HG03575 (cell line): Measurements from ENCODE around the gene GNPAT.

Experiments
- ATAC-seq: cut with Tn5 transposase; IDR thresholded peaks from one replicate; pipeline ENCODE4 v1.9.1; 2021; ENCODE audit not compliant: unreplicated experiment, insufficient number of reproducible peaks, low FRiP score; ENCODE audit errors: extremely low read depth

The GNPAT gene

DNA sequence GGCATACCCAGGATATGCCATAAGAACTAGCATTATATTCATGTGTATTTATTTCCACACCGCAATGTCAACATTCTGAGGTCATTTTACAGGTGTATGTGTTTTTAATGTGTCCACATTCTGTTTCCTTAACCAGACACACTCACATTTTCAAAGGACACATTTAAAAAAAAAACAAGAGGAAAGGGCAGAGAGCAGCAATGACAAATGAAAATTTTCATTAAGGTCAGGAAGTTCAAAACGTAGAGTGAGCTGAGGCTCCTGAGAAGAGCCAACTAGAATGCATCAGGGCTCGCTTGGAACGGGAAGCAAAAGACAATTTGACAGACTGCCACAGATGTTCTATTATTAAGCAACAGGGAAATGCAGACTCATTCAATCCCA is 4.8 kb upstream of the GNPAT start:
- no peak for ATAC-seq

- no peak for ATAC-seq
Observed at GRCh38 chr1:231236938-231237337, 4.1 kb upstream of the GNPAT start.

- no peak for ATAC-seq
Observed at GRCh38 chr1:231238298-231238697, 2.7 kb upstream of the GNPAT start.

- ATAC-seq, result no peak
Observed at GRCh38 chr1:231240531-231240882, 505 bp upstream of the GNPAT start.

- ATAC-seq, result no peak
Observed at GRCh38 chr1:231241750-231242149, 738 bp downstream of the GNPAT start.

GRCh38 chr1:231242516-231243198 is 1.6 kb downstream of the GNPAT start:
- no peak for ATAC-seq

DNA sequence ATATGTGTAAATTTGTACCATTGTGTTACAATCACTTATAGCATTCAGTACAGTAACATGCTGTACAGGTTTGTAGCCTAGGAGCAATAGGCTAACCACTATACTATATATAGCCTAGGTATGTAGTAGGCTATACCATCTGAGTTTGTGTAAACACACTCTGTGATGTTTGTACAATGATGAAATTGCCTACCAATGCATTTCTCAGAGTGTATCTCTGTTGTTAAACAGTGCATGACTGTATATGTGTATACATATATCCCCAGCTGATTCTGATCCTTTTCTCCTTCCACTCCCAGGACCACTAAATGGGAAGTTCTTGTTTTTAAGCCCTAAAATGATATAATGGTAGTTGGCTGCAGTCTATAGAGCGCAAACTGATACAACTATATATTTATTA is 7.8 kb downstream of the GNPAT start:
- ATAC-seq, result no peak

- no peak for ATAC-seq
Observed at GRCh38 chr1:231252336-231252735, 11.3 kb downstream of the GNPAT start.

- ATAC-seq, result no peak
Observed at GRCh38 chr1:231260351-231260750, 19.3 kb downstream of the GNPAT start.

DNA sequence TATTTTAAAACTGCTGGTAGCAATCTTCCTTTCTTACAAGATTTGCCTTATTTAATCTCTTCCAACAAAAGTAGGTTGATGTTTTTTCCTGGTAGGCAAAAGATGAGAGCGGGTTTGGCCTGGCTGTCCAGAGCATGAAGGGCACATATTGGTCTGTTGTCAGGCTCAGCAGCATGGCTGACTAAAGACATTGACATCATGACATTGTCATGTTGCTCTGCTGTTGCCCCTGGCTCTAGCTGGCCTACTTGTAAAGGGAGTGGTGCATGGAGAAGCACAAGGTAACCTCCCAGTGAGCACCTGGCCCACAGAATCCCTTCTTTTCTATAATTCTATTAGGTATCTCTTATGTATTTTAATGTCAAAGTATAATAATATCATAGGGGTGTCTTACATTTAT is 23.6 kb downstream of the GNPAT start:
- ATAC-seq, result no peak

DNA sequence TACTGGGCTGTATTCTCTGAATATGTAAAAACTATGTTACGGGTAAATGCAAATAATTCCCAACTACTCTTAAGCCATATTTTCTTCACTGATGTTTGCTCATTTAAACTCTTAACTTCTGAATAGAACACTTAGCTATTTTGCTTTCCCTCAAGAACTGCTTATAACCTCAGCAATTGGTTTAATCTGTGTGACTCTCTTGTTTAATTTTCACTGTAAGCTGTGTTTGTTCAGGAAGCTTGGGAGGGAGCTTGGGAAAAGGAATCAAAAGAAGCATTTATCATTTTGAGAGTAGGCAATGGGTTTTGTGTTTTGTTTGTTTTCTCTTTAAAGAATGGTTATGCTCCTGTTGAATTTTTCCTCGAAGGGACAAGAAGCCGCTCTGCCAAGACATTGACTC is 24.4 kb downstream of the GNPAT start:
- ATAC-seq, result no peak

DNA sequence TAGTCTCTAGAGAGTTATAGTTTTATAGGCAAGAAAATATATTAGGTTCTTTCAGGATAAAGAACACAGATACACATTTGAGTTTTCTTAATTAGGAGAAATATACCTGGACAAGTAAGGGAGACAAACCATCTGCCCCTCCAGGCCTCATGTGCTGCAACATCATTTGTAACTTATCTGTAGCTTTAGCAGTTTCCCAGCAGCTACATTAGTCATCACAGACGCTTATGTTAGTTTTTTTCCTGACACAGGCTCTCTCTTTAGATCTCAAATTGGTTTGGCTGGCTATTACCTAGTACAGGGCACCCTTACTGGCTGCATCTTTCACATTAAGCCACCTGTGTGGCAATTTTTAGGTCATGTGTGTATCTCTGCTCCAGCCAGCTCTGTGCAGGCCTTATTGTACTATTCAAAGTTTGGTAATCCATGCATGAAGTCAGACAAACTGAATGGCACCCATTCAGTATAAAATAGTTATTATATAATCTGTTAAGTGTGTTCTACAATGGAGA is 25.9 kb downstream of the GNPAT start:
- ATAC-seq, result no peak

- ATAC-seq, result no peak
Observed at GRCh38 chr1:231272173-231272572, 31.2 kb downstream of the GNPAT start.

GRCh38 chr1:231272880-231273279 is 31.9 kb downstream of the GNPAT start:
- ATAC-seq, result no peak

GRCh38 chr1:231274119-231274825 is 33.3 kb downstream of the GNPAT start:
- ATAC-seq, result no peak

DNA sequence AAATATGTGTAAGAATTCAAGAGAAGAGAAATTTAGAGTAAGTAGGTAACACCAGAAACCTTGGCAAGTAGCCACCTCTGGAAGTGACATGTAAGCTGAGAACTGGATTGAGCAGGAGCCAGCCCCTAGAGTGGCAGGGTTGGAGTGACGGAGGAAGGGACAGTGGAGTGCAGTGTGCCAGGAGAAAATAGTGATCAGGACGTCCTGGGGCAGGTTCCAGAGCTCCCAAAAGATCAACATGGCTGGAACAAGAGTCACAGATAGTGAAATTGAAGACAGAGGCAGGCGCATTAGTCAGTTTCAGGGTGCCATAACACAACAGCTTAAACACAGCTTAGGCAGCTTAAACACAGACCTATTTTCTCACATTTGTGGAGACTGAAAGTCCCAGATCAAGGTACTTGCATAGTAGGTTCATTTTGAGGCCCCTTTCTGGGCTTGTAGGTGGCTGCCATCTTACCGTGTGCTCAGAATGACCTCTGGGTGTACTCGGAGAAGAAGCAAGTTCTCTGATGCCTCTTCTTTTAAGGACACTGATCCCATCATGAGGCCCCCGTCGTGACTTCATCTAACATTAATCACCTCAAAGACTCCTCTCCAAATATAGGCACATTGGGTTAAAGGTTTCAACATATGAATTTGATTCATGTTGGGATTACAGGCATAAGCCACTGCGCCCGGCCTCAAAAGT is 37.2 kb downstream of the GNPAT start:
- no peak for ATAC-seq

- no peak for ATAC-seq
Observed at GRCh38 chr1:231279081-231279480, 38.1 kb downstream of the GNPAT start.

DNA sequence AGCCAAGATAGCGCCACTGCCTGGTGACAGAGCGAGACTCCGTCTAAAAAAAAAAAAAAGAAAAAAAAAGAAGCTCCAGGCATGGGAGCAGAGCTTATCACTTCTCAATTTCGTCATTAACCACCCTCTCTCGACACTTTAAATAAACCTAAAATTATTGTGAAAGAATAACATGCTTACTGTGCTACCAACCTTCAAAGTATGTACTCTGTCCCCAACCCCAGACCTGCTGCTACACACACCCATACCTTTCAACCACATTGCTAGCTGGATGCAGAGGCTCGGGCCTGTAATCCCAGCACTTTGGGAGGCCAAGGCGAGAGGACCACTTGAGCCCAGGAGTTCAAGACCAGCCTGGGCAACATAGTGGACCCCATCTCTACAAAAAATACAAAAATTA is 38.7 kb downstream of the GNPAT start:
- no peak for ATAC-seq

DNA sequence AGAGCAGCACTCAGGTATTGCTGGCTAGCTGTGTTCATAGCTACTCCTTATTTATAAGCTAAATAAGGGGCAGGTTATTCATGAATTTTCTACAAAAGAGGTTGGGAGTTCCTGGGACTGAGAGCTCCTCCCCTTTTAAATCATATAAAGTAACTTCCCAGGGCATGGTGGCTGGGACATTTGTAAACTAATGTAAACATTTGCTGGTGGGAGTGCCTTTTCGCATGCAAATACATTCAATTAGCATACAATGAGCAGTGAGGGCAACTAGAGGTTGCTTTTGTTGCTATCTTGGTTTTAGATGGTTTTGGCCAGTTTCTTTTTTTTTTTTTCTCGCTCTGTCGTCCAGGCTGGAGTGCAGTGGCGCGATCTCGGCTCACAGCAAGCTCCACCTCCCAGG is 43.4 kb downstream of the GNPAT start:
- no peak for ATAC-seq

- ATAC-seq, result no peak
Observed at GRCh38 chr1:231286603-231287002, 45.6 kb downstream of the GNPAT start.
